ENCODE results near the gene TUBA1B. TPM values are rescaled to one million over a fixed set of nuclear protein-coding genes. Genes with fewer than 3 reads are reported as not detected.

TUBA1B gene
- total and polyA plus RNA-seq, 2 donors (not counting 3 experiments of a cell fraction or from before 2014, with no cell fraction given) = 2,245 to 5,362 TPM

- BruUV-seq (replicated peaks) = no TSS peak
- no peak for FAIRE-seq
Measured at GRCh38 chr12:49174218-49174617, 43.0 kb upstream of the TUBA1B start.

More at GRCh38 chr12:49174218-49174617, 43.0 kb upstream of the TUBA1B start:
- POLR2A ChIA-PET = interaction anchor here (0.7 to 1.0 kb wide), 2 partner anchors 43 to 89 kb away, joined by 4 to 5 read pairs; partner anchors contain the start of gene TUBA1B
- no peaks in the 10 kb centered on the region for H3K27me3 ChIP-seq (ENCODE audit: control insufficient read depth in 2 of 2, insufficient read depth in 2 of 2, low read length in 2 of 2)
- no peak overlapping the region for H3K9ac ChIP-seq (replicated peaks; ENCODE audit: extremely low read depth, insufficient read depth, low read length)
- no peak overlapping the region for H3K4me3 ChIP-seq (replicated peaks in 1 of 3; ENCODE audit: insufficient read depth in 1 of 3, low read depth in 1 of 3, low read length in 3 of 3)
- CTCF ChIA-PET = interaction anchor here (1.0 to 1.4 kb wide), 3 partner anchors 9 to 43 kb away, joined by 4 to 6 read pairs (median 5); partner anchors contain the start of gene TUBA1B
- DNase-seq (ENCODE audit: low read depth, low spot score) = no peak
- H3K4me1 ChIP-seq (ENCODE audit: control insufficient read depth, extremely low read depth, insufficient read depth, low read length) = no peaks in the 10 kb centered on the region
- intact Hi-C loops (cut with micrococcal nuclease) = no loop called here
- no peaks in the 10 kb centered on the region for H3K79me2 ChIP-seq (ENCODE audit: control insufficient read depth, insufficient read depth, low read length)
- H4K20me1 ChIP-seq (replicated peaks; ENCODE audit: control insufficient read depth, extremely low read depth, insufficient read depth, low read length) = no peaks in the 10 kb centered on the region
- no peak overlapping the region for H3K27ac ChIP-seq (ENCODE audit: insufficient read depth, low read depth, low read length)
- dilution Hi-C loops (cut with MboI; ENCODE audit: extremely low pct_ligation_motif_present, low sequenced_read_pairs) = no loop called here
- no peak overlapping the region for H3K4me2 ChIP-seq (ENCODE audit: insufficient read depth, low read length)
- no peaks in the 10 kb centered on the region for H3K36me3 ChIP-seq (ENCODE audit: control insufficient read depth in 2 of 2, extremely low read depth in 1 of 2, insufficient read depth in 2 of 2, low read length in 2 of 2)
- H3K9me1 ChIP-seq (replicated peaks; ENCODE audit: control insufficient read depth, extremely low read depth, insufficient read depth, low read length) = no peaks in the 10 kb centered on the region
- no peaks in the 10 kb centered on the region for H3K9me3 ChIP-seq (replicated peaks; ENCODE audit: control insufficient read depth, insufficient read depth, low read length)
- no peak overlapping the region for H2AFZ ChIP-seq (ENCODE audit: low read depth, low read length)
- TF ChIP-seq JUN (IDR thresholded peaks at IDR 0.05; ENCODE audit: borderline replicate concordance, insufficient read depth, insufficient read length, low read depth) (no peak), EZH2 (IDR thresholded peaks at IDR 0.05; ENCODE audit: borderline replicate concordance, low read depth, low read length, severe bottlenecking) (no peak), CTCF (IDR thresholded peaks at IDR 0.05; ENCODE audit: extremely low read depth in 1 of 2, insufficient read depth in 1 of 2, low read depth in 1 of 2, low read length in 2 of 2) (no peak), POLR2A (IDR thresholded peaks at IDR 0.05; ENCODE audit: low read depth, low read length) (no peak), MYC (IDR thresholded peaks at IDR 0.05; ENCODE audit: low read depth, low read length) (no peak), FOS (IDR thresholded peaks at IDR 0.05; ENCODE audit: borderline replicate concordance, insufficient read depth, low read length) (no peak), POLR2AphosphoS5 (IDR thresholded peaks at IDR 0.05; ENCODE audit: insufficient read depth, low read depth, low read length) (no peak), GATA2 (IDR thresholded peaks at IDR 0.05; ENCODE audit: insufficient read depth, insufficient read length, low read depth, low read length) (no peak)
- TF ChIP-seq, protein P1, sequence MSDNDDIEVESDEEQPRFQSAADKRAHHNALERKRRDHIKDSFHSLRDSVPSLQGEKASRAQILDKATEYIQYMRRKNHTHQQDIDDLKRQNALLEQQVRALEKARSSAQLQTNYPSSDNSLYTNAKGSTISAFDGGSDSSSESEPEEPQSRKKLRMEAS (IDR thresholded peaks at IDR 0.05; ENCODE audit: insufficient read depth, insufficient read length) = no peak
